Activated naive CD4-positive, alpha-beta T cell treated with anti-CD3 and anti-CD28 coated beads, Interleukin-2, amount 10 ng/mL, durations not matched to agents 7 days and 5 days (primary cell): Measurements from ENCODE around the gene AMZ1.
"Not testable (repeated sequence)": the region's sequence is repeated elsewhere in the genome, so short reads cannot be mapped to it uniquely, and the experiment has no call there.

Experiments
- CTCF ChIA-PET: fragments of 350-600 bp; sonication (Branson Sonifier 250); formaldehyde crosslinking; loops from one replicate; lab custom pipeline; 2021; ENCODE audit warnings: antibody characterized with exemption; lab: Charles Lee
- DNase-seq: peaks from one replicate; pipeline ENCODE4 v3.0.0-alpha.2; 2020
- H3K27ac Mint-ChIP-seq: one replicate; pipeline ENCODE4 v1.8.0; 2021; ENCODE audit warnings: mild to moderate bottlenecking, moderate library complexity, mixed read lengths
- H3K27me3 Mint-ChIP-seq: one replicate; pipeline ENCODE4 v1.8.0; 2021; ENCODE audit warnings: mild to moderate bottlenecking, mixed read lengths
- H3K36me3 Mint-ChIP-seq: one replicate; pipeline ENCODE4 v1.8.0; 2021; ENCODE audit warnings: mixed read lengths
- H3K4me1 Mint-ChIP-seq: one replicate; pipeline ENCODE4 v1.8.0; 2021; ENCODE audit warnings: mixed read lengths
- H3K4me3 Mint-ChIP-seq: one replicate; pipeline ENCODE4 v1.8.0; 2021; ENCODE audit warnings: mild to moderate bottlenecking, moderate library complexity, mixed read lengths
- H3K9me3 Mint-ChIP-seq: one replicate; pipeline ENCODE4 v1.8.0; 2021; ENCODE audit warnings: mixed read lengths

AMZ1 gene

GRCh38 chr7:2730846-2731770 is 43.1 kb downstream of the AMZ1 start:
- Mint-ChIP-seq H3K4me3 (no peak overlapping the region), H3K4me1 (peaks cover 22% of the 10 kb centered on the region), H3K9me3 (no peaks in the 10 kb centered on the region), H3K27me3 (peaks cover 3% of the 10 kb centered on the region), H3K27ac (no peak overlapping the region), H3K36me3 (peaks cover 6% of the 10 kb centered on the region)
- no peak for DNase-seq
- CTCF ChIA-PET = no interaction called here

GRCh38 chr7:2732388-2732787 is 44.4 kb downstream of the AMZ1 start:
- Mint-ChIP-seq H3K4me3 (no peak overlapping the region), H3K36me3 (peaks cover 5% of the 10 kb centered on the region), H3K27ac (no peak overlapping the region), H3K27me3 (peaks cover 3% of the 10 kb centered on the region), H3K4me1 (peaks cover 22% of the 10 kb centered on the region), H3K9me3 (no peaks in the 10 kb centered on the region)
- DNase-seq = no peak
- CTCF ChIA-PET = no interaction called here

GRCh38 chr7:2732959-2733584 is 45.1 kb downstream of the AMZ1 start:
- Mint-ChIP-seq H3K27me3 (peaks cover 3% of the 10 kb centered on the region), H3K4me3 (no peak overlapping the region), H3K36me3 (peaks cover 5% of the 10 kb centered on the region), H3K27ac (no peak overlapping the region), H3K9me3 (no peaks in the 10 kb centered on the region), H3K4me1 (peaks cover 22% of the 10 kb centered on the region)
- CTCF ChIA-PET = no interaction called here
- DNase-seq = no peak

GRCh38 chr7:2734084-2734686 is 46.2 kb downstream of the AMZ1 start:
- peaks cover 22% of the 10 kb centered on the region for H3K4me1 Mint-ChIP-seq
- H3K36me3 Mint-ChIP-seq = peaks cover 5% of the 10 kb centered on the region
- H3K27me3 Mint-ChIP-seq = peaks cover 3% of the 10 kb centered on the region
- no peak overlapping the region for H3K4me3 Mint-ChIP-seq
- no peak overlapping the region for H3K27ac Mint-ChIP-seq
- no peaks in the 10 kb centered on the region for H3K9me3 Mint-ChIP-seq
- DNase-seq = no peak
- CTCF ChIA-PET = interaction anchor here (1.2 kb wide), 1 partner anchor 118 kb away, joined by 3 read pairs; no protein-coding TSS in a partner anchor

GRCh38 chr7:2734751-2735571 is 47.0 kb downstream of the AMZ1 start:
- CTCF ChIA-PET = interaction anchor here (0.8 to 1.2 kb wide), 3 partner anchors 19 to 117 kb away, joined by 3 read pairs; no protein-coding TSS in a partner anchor
- no peak for DNase-seq
- no peak overlapping the region for H3K4me3 Mint-ChIP-seq
- no peaks in the 10 kb centered on the region for H3K9me3 Mint-ChIP-seq
- peaks cover 5% of the 10 kb centered on the region for H3K36me3 Mint-ChIP-seq
- no peak overlapping the region for H3K27ac Mint-ChIP-seq
- peaks cover 3% of the 10 kb centered on the region for H3K27me3 Mint-ChIP-seq
- peaks cover 22% of the 10 kb centered on the region for H3K4me1 Mint-ChIP-seq

GRCh38 chr7:2735744-2736143 is 47.7 kb downstream of the AMZ1 start:
- H3K9me3 Mint-ChIP-seq = no peaks in the 10 kb centered on the region
- peaks cover 3% of the 10 kb centered on the region for H3K27me3 Mint-ChIP-seq
- no peak for DNase-seq
- H3K27ac Mint-ChIP-seq = no peak overlapping the region
- H3K4me3 Mint-ChIP-seq = no peak overlapping the region
- H3K4me1 Mint-ChIP-seq = peaks cover 22% of the 10 kb centered on the region
- peaks cover 5% of the 10 kb centered on the region for H3K36me3 Mint-ChIP-seq
- CTCF ChIA-PET = interaction anchor here (0.8 kb wide), 1 partner anchor 20 kb away, joined by 3 read pairs; no protein-coding TSS in a partner anchor

- Mint-ChIP-seq H3K4me1 (peaks cover 22% of the 10 kb centered on the region), H3K4me3 (no peak overlapping the region), H3K36me3 (peaks cover 5% of the 10 kb centered on the region), H3K9me3 (no peaks in the 10 kb centered on the region), H3K27ac (no peak overlapping the region), H3K27me3 (peaks cover 3% of the 10 kb centered on the region)
- CTCF ChIA-PET = no interaction called here
- DNase-seq = no peak
These were observed 48.5 kb downstream of the AMZ1 start for GRCh38 chr7:2736411-2736914.

- H3K9me3 Mint-ChIP-seq, CTCF ChIA-PET, H3K27ac Mint-ChIP-seq, H3K36me3 Mint-ChIP-seq, H3K4me3 Mint-ChIP-seq, DNase-seq, H3K27me3 Mint-ChIP-seq: not testable (repeated sequence)
- peaks cover 15% of the 10 kb centered on the region for H3K4me1 Mint-ChIP-seq
These were observed 49.2 kb downstream of the AMZ1 start for GRCh38 chr7:2737005-2737743.

- Mint-ChIP-seq H3K27me3 (peaks cover 3% of the 10 kb centered on the region), H3K9me3 (no peaks in the 10 kb centered on the region), H3K36me3 (peaks cover 4% of the 10 kb centered on the region), H3K4me3 (no peak overlapping the region), H3K4me1 (peaks cover 14% of the 10 kb centered on the region), H3K27ac (no peak overlapping the region)
- DNase-seq = no peak
- CTCF ChIA-PET = no interaction called here
These were observed 50.0 kb downstream of the AMZ1 start for GRCh38 chr7:2737771-2738540.

GRCh38 chr7:2738766-2739549 is 51.0 kb downstream of the AMZ1 start:
- no peak for DNase-seq
- Mint-ChIP-seq H3K27me3 (peaks cover 3% of the 10 kb centered on the region), H3K27ac (peak overlapping the region; percentile 29), H3K4me1 (peaks cover 13% of the 10 kb centered on the region), H3K9me3 (no peaks in the 10 kb centered on the region), H3K36me3 (peaks cover 3% of the 10 kb centered on the region), H3K4me3 (no peak overlapping the region)
- CTCF ChIA-PET = no interaction called here

GRCh38 chr7:2743523-2744185 is 55.7 kb downstream of the AMZ1 start:
- H3K9me3 Mint-ChIP-seq, CTCF ChIA-PET, H3K27me3 Mint-ChIP-seq, H3K27ac Mint-ChIP-seq, DNase-seq, H3K4me1 Mint-ChIP-seq, H3K36me3 Mint-ChIP-seq, H3K4me3 Mint-ChIP-seq: not testable (repeated sequence)

- CTCF ChIA-PET, H3K9me3 Mint-ChIP-seq, H3K27ac Mint-ChIP-seq, H3K4me1 Mint-ChIP-seq, H3K4me3 Mint-ChIP-seq, DNase-seq, H3K36me3 Mint-ChIP-seq, H3K27me3 Mint-ChIP-seq: not testable (repeated sequence)
These were observed 60.7 kb downstream of the AMZ1 start for GRCh38 chr7:2748684-2749083.
